Stimulated activated CD4-positive, alpha-beta T cell treated with anti-CD3 and anti-CD28 coated beads, Interleukin-15, amount 100 ng/mL, for 24 hours (primary cell): ENCODE measurements around the gene LRRC4C.
"Not testable (repeated sequence)": the region's sequence is repeated elsewhere in the genome, so short reads cannot be mapped to it uniquely, and the experiment has no call there.

ENCODE experiments used
- DNase-seq: peaks from one replicate; pipeline ENCODE4 v3.0.0-alpha.2; 2020

LRRC4C gene

DNA sequence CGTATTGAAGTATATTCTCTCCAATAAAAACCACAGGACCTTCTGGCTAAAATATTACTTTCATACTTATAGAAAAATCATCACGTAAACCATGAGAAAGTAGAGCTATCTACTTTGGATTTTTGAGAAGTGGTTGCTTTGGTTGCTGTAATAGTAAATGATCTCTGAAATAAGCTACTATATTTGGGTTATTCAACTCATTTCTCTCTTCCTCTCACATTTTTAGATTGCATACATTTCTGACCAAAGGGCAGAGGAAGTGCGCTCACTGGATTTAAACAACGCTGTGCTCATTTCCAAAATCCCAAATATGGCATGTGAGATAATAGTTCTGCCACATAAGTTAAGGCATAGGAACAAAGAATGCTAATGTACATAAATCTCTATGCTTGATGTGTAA is 357.0 kb downstream of the LRRC4C start:
- DNase-seq = no peak

- no peak for DNase-seq
Measured at GRCh38 chr11:41099654-41100053, 359.8 kb downstream of the LRRC4C start.

DNA sequence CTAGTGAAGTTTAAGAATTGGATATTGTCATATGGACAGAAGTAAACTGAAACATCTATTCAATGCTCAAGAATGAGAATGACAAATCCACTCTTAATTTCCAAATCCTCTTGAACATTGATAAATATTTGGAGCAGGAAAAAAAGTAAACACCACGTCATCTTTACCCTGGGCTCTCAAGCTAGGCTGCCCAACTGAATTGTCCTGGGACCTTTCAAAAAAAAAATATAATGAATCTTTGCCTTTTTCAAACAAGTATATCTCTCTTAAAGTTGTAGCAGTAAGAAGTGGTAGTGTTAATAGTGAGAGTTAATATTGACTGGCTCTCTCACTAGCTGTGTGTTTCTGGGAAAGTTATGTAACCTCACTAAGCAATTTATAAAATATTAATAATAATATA is 374.3 kb downstream of the LRRC4C start:
- DNase-seq = no peak

GRCh38 chr11:41081756-41082285 is 377.6 kb downstream of the LRRC4C start:
- DNase-seq = no peak

DNA sequence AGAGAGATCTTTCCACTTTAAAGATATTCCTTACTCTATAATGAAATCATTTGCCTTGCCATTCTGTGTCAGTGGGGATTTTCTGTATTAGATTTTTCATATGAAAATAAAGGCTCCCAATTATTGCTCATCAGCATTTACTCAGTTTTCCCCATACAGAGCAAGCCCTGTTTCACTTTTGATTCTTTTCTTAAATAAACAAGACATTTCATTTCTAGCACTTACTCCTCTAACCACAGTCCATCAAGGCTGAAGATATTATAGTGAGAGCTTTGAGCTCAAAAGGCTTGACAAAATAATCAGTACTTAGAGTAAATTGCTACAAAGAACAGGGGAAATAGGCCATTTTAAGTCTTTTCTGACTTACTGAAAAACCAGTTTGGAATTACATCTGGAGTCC is 385.1 kb downstream of the LRRC4C start:
- DNase-seq = no peak

DNA sequence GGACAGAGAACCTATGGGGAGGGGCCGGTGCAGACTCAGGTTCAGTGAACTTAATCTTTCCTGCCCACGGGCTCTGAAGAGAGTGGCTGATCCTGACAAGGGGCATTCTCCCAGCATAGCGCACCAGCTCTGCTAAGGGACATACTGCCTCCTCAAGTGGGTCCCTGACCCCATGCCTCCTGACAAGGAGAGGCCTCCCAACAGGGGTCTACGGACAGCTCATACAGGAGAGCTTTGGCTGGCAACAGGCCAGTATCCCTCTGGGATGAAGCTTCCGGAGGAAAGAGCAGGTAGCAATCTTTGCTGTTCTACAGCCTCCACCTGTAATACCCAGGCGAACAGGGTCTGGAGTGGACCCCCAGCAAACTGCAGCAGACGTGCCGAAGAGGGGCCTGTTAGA is 394.0 kb downstream of the LRRC4C start:
- no peak for DNase-seq

- no peak for DNase-seq
Measured at GRCh38 chr11:41058138-41058537, 401.3 kb downstream of the LRRC4C start.

DNA sequence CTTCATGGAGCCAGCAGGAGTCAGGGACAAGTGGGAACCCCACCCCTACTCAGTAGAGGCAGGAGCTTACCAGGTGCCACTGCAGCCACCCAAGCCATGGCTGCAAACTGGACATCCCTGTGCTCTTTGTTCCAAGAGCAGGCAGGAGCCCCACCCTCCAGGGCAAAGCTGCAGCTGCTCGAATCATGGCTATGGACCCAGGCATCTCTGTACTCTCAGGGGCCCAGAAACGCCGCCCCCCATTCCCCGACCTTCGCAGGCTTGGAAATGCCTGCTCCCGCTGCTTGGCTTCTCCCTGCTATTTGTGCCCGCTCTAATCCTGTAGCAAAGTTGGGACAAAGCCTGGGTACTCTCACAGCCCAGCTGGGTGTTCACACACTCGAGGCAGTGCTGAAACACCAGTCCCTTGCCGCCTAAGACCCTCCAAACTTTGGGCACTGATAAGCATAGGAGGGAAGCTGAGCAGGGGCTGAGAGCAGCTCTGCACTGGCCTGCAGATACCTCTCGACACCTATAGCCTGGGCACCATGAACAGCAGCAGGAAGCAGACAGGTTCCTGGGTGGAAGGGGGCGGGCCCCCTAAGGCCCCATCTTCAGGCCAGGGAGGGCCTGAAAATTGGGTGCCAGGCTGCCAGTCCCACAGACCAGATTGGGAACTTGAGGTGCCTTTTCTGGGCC is 402.4 kb downstream of the LRRC4C start:
- no peak for DNase-seq

DNA sequence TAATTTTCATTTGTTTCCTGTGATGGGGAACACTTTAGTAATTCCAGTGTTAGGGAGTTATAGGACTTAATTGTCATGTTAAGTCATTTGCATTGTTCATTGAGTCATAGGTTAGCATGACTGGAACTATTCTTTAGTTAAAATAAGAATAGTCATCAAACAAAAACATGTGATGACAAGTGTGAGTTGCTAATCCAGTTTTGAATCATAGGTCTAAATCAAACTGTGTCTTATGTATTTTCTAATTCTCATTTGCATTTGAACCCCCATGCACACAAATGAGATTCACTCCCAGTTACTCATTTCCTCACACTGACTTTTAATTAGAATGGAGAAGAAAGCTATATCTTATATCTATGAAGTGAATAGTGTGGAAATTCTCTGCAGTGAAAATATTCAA is 405.6 kb downstream of the LRRC4C start:
- no peak for DNase-seq

GRCh38 chr11:41051919-41052635 is 407.4 kb downstream of the LRRC4C start:
- no peak for DNase-seq

DNA sequence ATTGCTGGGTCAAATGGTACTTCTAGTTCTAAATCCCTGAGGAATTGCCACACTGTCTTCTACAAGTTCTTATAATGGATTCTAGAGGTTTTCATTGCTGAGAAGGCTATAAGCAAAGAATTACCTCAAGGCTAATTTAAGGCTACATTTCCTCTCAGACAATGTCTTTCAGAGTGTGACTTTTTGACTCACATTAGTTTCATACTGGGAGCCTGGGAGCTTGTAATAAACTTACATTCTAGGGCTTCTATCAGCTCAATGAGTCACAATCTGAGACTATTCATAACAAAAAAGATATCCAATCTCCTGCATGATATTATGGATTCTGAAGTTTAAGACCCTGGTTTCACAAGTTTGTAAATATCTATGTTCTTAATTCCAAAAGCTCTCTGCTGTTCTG is 408.7 kb downstream of the LRRC4C start:
- no peak for DNase-seq

DNA sequence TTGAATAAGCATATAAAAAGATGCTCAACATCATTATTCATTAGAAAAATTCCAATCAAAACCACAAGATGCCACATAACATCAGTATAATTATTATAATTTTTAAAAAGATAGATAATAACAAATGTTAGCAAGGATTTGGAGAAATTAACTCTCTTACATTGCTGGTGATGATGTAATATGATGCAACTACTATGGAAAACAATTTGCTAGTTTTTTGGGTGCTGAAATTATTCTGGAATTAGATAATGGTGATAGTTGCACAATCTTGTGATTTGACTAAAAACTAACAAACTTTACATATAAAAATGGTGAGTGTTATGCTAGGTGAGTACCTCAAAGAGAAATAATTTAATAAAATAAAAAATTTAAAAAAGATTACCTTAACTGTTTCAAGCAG is 412.2 kb downstream of the LRRC4C start:
- no peak for DNase-seq

- DNase-seq = no peak
Measured at GRCh38 chr11:41045266-41045665, 414.2 kb downstream of the LRRC4C start.

DNA sequence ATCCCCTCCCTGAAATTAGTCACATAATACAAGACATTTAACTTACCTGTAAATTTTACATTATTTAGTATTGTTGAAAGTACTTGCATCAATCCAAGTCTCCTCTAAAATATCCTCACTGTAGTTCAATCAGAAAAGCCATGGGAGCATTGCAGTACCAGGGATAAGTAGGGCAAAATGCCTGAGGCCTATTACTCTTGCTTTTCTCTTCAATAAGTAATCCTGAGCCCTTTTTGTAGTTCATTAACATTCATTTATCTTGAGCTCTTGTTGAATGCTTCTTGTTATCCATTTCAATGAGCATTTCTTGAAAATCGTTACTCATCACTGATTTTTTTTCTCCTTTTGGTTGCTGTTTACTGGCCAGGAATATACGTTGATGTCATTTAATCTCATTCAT is 414.7 kb downstream of the LRRC4C start:
- DNase-seq = no peak

GRCh38 chr11:41042688-41043087 is 416.8 kb downstream of the LRRC4C start:
- no peak for DNase-seq

GRCh38 chr11:41040474-41040873 is 419.0 kb downstream of the LRRC4C start:
- DNase-seq = no peak

GRCh38 chr11:41039592-41039991 is 419.9 kb downstream of the LRRC4C start:
- DNase-seq = no peak

GRCh38 chr11:41031551-41032060 is 427.8 kb downstream of the LRRC4C start:
- DNase-seq = no peak

DNA sequence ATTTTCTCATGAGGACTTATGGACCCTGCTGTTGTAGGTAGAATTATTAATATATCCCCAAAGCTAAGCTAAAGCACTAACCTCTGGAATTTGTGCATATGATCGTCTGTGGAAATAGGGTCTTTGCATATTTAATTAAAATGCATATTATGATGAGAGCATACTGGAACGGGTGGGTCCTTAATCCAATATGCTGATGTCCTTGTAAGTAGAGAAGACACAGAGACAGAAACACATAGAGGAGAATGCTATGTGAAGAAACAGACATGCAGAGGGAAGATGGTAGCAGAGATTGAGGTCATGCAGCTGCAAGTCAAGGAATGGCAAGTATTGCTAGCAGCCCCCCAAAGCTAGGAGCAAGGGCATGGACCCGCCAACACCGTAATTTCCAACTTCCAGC is 439.2 kb downstream of the LRRC4C start:
- DNase-seq = no peak

- not testable (repeated sequence) for DNase-seq
Measured at GRCh38 chr11:41019666-41020065, 439.8 kb downstream of the LRRC4C start.

DNA sequence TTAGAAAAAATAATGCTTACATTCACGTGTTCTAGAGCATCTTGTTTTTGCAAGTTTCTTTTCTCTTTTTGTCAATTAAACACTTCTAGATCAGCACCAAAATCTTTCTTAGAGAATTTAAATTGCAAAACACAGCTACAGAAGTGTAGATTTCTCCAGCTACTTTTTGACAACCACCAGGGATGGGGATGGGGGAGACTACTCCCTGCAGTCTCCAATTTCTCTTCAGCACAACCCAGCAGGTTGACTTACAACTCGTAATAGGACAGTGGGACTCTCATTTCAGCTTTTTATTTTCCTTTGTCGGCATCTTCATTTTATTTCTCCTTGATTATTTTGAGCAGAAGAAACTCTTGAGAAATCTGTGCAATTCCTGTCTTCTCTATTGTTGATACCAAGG is 441.2 kb downstream of the LRRC4C start:
- no peak for DNase-seq

DNA sequence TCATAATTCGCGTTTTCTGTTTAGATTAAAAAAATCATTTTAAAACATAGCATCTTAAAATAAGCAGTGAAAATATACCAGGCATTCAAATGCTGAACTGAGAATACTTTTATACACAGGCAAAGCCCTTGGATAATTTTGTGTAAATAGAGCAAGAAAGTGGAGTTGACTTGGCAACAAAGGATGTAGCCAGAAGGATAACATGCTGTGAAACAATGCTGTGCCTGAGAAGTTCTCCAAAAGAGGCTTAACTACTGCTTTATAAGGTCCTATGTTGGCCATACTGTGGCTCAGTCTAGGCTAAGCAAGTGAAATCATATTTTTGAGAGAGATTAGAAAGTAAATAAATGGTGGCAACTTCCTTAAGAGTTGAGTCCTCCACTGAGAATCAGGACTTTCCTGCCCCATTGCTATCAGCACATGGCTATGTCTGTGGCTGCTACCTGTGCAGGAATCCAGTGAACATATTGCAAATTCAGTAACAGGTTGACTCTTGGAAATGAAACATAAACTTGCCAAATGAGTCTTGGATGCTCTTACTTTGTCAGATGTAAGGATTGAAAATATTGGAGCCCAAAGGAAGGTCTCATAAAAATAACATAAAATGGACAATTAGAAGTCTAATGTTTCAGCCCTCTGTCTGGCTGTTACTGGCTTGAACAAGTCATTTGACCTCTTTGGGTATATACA is 448.9 kb downstream of the LRRC4C start:
- DNase-seq = no peak

DNA sequence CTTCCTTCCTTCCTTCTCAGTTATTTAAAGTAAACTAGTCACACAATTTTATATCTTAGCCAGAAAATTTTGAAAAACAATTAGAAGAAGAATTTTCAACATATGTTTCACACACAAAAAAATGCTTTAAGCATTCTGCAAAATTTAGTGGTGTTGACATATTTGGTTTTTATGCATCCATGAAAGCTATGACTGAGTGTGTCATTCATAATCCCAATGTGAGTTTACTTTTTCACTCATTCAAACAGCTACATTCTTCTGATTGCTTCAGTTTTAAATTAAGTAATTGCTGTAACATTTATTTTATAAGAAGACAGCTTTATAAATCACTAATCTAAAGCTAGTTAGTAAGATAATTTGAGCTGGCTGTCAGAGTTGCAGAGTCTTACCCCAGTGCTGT is 453.5 kb downstream of the LRRC4C start:
- DNase-seq = no peak
